OCI-LY1 (cell line): ENCODE results near the gene FANCI.

Experiments
- H2AFZ ChIP-seq: fragments of 200-600 bp; sonication (generic), shearing (Covaris generic); 2 replicates; pipeline ENCODE4 v1.6.0; 2014; ENCODE audit warnings: antibody characterized with exemption, mild to moderate bottlenecking, low read length
- H3F3A ChIP-seq: fragments of 200-600 bp; sonication (generic), shearing (Covaris generic); 2 replicates; pipeline ENCODE4 v1.6.0; 2014; ENCODE audit warnings: mild to moderate bottlenecking, antibody characterized with exemption, low read length, moderate library complexity; ENCODE audit not compliant: insufficient read depth
- H3K27ac ChIP-seq: fragments of 200-600 bp; sonication (generic); 2 replicates; pipeline ENCODE4 v1.5.1; 2014; ENCODE audit warnings: low read length, mixed run types, mild to moderate bottlenecking, low read depth; ENCODE audit not compliant: poor library complexity, severe bottlenecking
- H3K27me3 ChIP-seq: fragments of 200-600 bp; sonication (generic); 2 replicates; pipeline ENCODE4 v1.6.0; 2014; ENCODE audit warnings: antibody characterized with exemption, mild to moderate bottlenecking, low read length, moderate library complexity; ENCODE audit not compliant: insufficient read depth
- H3K36me3 ChIP-seq: fragments of 200-600 bp; sonication (generic); 2 replicates; pipeline ENCODE4 v1.6.1; 2014; ENCODE audit warnings: mild to moderate bottlenecking, antibody characterized with exemption, low read length, moderate library complexity, mixed read lengths; ENCODE audit not compliant: insufficient read depth
- H3K4me1 ChIP-seq: fragments of 200-600 bp; sonication (generic); 2 replicates; pipeline ENCODE4 v1.5.1; 2014; ENCODE audit warnings: mild to moderate bottlenecking, low read length, moderate library complexity; ENCODE audit not compliant: insufficient read depth, severe bottlenecking
- H3K4me2 ChIP-seq: fragments of 200-600 bp; sonication (generic), shearing (Covaris generic); 2 replicates; pipeline ENCODE4 v1.6.1; 2014; ENCODE audit warnings: low read length
- H3K4me3 ChIP-seq: fragments of 200-600 bp; sonication (generic); 2 replicates; pipeline ENCODE4 v1.5.1; 2014; ENCODE audit warnings: low read length, low read depth, mild to moderate bottlenecking, mixed read lengths; ENCODE audit not compliant: poor library complexity, severe bottlenecking
- H3K79me2 ChIP-seq: fragments of 200-600 bp; shearing (Covaris generic); 2 replicates; pipeline ENCODE4 v1.6.1; 2016; ENCODE audit warnings: mixed run types, low read length, mixed read lengths; ENCODE audit not compliant: insufficient read depth
- H3K9ac ChIP-seq: fragments of 200-600 bp; sonication (generic), shearing (Covaris generic); 2 replicates; pipeline ENCODE4 v1.6.1; 2014; ENCODE audit warnings: mild to moderate bottlenecking, low read length, mixed read lengths
- H3K9me2 ChIP-seq: fragments of 200-600 bp; sonication (generic), shearing (Covaris generic); 2 replicates; pipeline ENCODE4 v1.6.1; 2014; ENCODE audit warnings: low read depth, mild to moderate bottlenecking, low read length, mixed read lengths
- H3K9me3 ChIP-seq: fragments of 200-600 bp; shearing (Covaris generic); 2 replicates; pipeline ENCODE4 v1.6.1; 2014; ENCODE audit warnings: low read length, mixed read lengths
- H4K20me1 ChIP-seq: fragments of 200-600 bp; sonication (generic), shearing (Covaris generic); 2 replicates; pipeline ENCODE4 v1.6.0; 2016; ENCODE audit warnings: mild to moderate bottlenecking, low read length; ENCODE audit not compliant: insufficient read depth
- CTCF ChIP-seq: fragments of 200-600 bp; sonication (generic), shearing (Covaris generic); IDR thresholded peaks from 2 replicates; pipeline ENCODE4 v1.5.1; 2017; ENCODE audit warnings: mild to moderate bottlenecking, antibody characterized with exemption, low read length, moderate library complexity, mixed read lengths
- EZH2 ChIP-seq: fragments of 200-600 bp; sonication (generic), shearing (Covaris generic); IDR thresholded peaks from 2 replicates; pipeline ENCODE4 v1.8.0; 2017; ENCODE audit warnings: borderline replicate concordance, mixed run types, mild to moderate bottlenecking, antibody characterized with exemption, low read length, moderate library complexity, mixed read lengths

The FANCI gene

GRCh38 chr15:89200182-89200581 lies 43.6 kb upstream of the FANCI start:
- Histone ChIP-seq H3K4me3 (no peak overlapping the region), H3F3A (no peaks in the 10 kb centered on the region), H2AFZ (no peak overlapping the region), H3K27ac (no peak overlapping the region), H3K27me3 (no peaks in the 10 kb centered on the region), H3K9me2 (no peaks in the 10 kb centered on the region), H3K4me1 (peaks cover 10% of the 10 kb centered on the region), H3K4me2 (no peak overlapping the region), H3K9me3 (no peaks in the 10 kb centered on the region), H4K20me1 (no peaks in the 10 kb centered on the region), H3K9ac (no peak overlapping the region), H3K36me3 (peaks cover 18% of the 10 kb centered on the region; the same call in 1 of the 2 replicates), H3K79me2 (no peaks in the 10 kb centered on the region)
- TF ChIP-seq EZH2: no peak
- no peak for TF ChIP-seq CTCF

GRCh38 chr15:89201465-89202005 lies 42.2 kb upstream of the FANCI start:
- Histone ChIP-seq H3K79me2 (no peaks in the 10 kb centered on the region), H3F3A (no peaks in the 10 kb centered on the region)

GRCh38 chr15:89203705-89204273 lies 40.0 kb upstream of the FANCI start:
- Histone ChIP-seq H4K20me1 (no peaks in the 10 kb centered on the region), H3K4me2 (no peak overlapping the region), H3K9ac (no peak overlapping the region), H3F3A (no peaks in the 10 kb centered on the region), H3K79me2 (no peaks in the 10 kb centered on the region), H3K4me1 (peaks cover 7% of the 10 kb centered on the region), H3K27me3 (no peaks in the 10 kb centered on the region), H3K9me2 (no peaks in the 10 kb centered on the region), H3K27ac (no peak overlapping the region), H3K4me3 (no peak overlapping the region), H3K36me3 (no peaks in the 10 kb centered on the region), H2AFZ (no peak overlapping the region), H3K9me3 (no peaks in the 10 kb centered on the region)
- TF ChIP-seq CTCF (no peak), EZH2 (no peak)

More at GRCh38 chr15:89201465-89202005, 42.2 kb upstream of the FANCI start:
- no peak overlapping the region for H3K9ac ChIP-seq
- 0 out of 2 replicates have a peak, but pooled peaks cover 6% of the 10 kb centered on the region for H3K36me3 ChIP-seq
- H3K9me3 ChIP-seq: no peaks in the 10 kb centered on the region
- TF ChIP-seq CTCF (no peak), EZH2 (no peak)
- H4K20me1 ChIP-seq: no peaks in the 10 kb centered on the region
- H3K4me3 ChIP-seq: no peak overlapping the region
- no peak overlapping the region for H3K4me2 ChIP-seq
- no peak overlapping the region for H3K27ac ChIP-seq
- no peak overlapping the region for H2AFZ ChIP-seq
- peaks cover 10% of the 10 kb centered on the region for H3K4me1 ChIP-seq
- H3K9me2 ChIP-seq: no peaks in the 10 kb centered on the region
- no peaks in the 10 kb centered on the region for H3K27me3 ChIP-seq
